ENCODE results near the gene GPR158. TPM values are rescaled to one million over a fixed set of nuclear protein-coding genes. Genes with fewer than 3 reads are reported as not detected.

The GPR158 gene
- total RNA-seq, 1 donor from 2014 or later = 0.52 TPM

- Histone ChIP-seq H3K9me3 (ENCODE audit: control insufficient read depth in 3 of 3, low read length in 3 of 3) (no peaks in the 10 kb centered on the region), H3K27ac (ENCODE audit: low read depth, low read length) (no peak overlapping the region), H3K4me3 (ENCODE audit: low read length in 3 of 3) (no peak overlapping the region), H3K27me3 (ENCODE audit: control insufficient read depth in 3 of 3, insufficient read depth in 3 of 3, low read length in 3 of 3) (no peaks in the 10 kb centered on the region), H3K9ac (ENCODE audit: low read depth in 1 of 3, low read length in 3 of 3) (no peak overlapping the region), H3K36me3 (ENCODE audit: control insufficient read depth in 3 of 3, insufficient read depth in 3 of 3, low read length in 3 of 3) (no peaks in the 10 kb centered on the region), H3K4me1 (ENCODE audit: control insufficient read depth in 3 of 3, insufficient read depth in 3 of 3, low read length in 3 of 3) (no peaks in the 10 kb centered on the region)
Measured at GRCh38 chr10:25257646-25258045, 82.8 kb downstream of the GPR158 start.

GRCh38 chr10:25261110-25261509 is 86.3 kb downstream of the GPR158 start:
- H3K9me3 ChIP-seq (ENCODE audit: control insufficient read depth in 3 of 3, low read length in 3 of 3) = no peaks in the 10 kb centered on the region
- H3K4me3 ChIP-seq (ENCODE audit: low read length in 3 of 3) = no peak overlapping the region
- no peaks in the 10 kb centered on the region for H3K36me3 ChIP-seq (ENCODE audit: control insufficient read depth in 3 of 3, insufficient read depth in 3 of 3, low read length in 3 of 3)
- H3K27ac ChIP-seq (ENCODE audit: low read depth, low read length) = no peak overlapping the region
- no peaks in the 10 kb centered on the region for H3K27me3 ChIP-seq (ENCODE audit: control insufficient read depth in 3 of 3, insufficient read depth in 3 of 3, low read length in 3 of 3)
- H3K4me1 ChIP-seq (ENCODE audit: control insufficient read depth in 3 of 3, insufficient read depth in 3 of 3, low read length in 3 of 3) = no peaks in the 10 kb centered on the region
- H3K9ac ChIP-seq (ENCODE audit: low read depth in 1 of 3, low read length in 3 of 3) = no peak overlapping the region

- Histone ChIP-seq H3K27me3 (ENCODE audit: control insufficient read depth in 3 of 3, insufficient read depth in 3 of 3, low read length in 3 of 3) (no peaks in the 10 kb centered on the region), H3K4me1 (ENCODE audit: control insufficient read depth in 3 of 3, insufficient read depth in 3 of 3, low read length in 3 of 3) (no peaks in the 10 kb centered on the region), H3K9me3 (ENCODE audit: control insufficient read depth in 3 of 3, low read length in 3 of 3) (no peaks in the 10 kb centered on the region), H3K9ac (ENCODE audit: low read depth in 1 of 3, low read length in 3 of 3) (no peak overlapping the region), H3K36me3 (ENCODE audit: control insufficient read depth in 3 of 3, insufficient read depth in 3 of 3, low read length in 3 of 3) (no peaks in the 10 kb centered on the region), H3K4me3 (ENCODE audit: low read length in 3 of 3) (no peak overlapping the region), H3K27ac (ENCODE audit: low read depth, low read length) (no peak overlapping the region)
Measured at GRCh38 chr10:25261558-25261957, 86.8 kb downstream of the GPR158 start.

GRCh38 chr10:25263931-25264330 is 89.1 kb downstream of the GPR158 start:
- Histone ChIP-seq H3K4me1 (ENCODE audit: control insufficient read depth in 3 of 3, insufficient read depth in 3 of 3, low read length in 3 of 3) (no peaks in the 10 kb centered on the region), H3K9ac (ENCODE audit: low read depth in 1 of 3, low read length in 3 of 3) (no peak overlapping the region), H3K36me3 (ENCODE audit: control insufficient read depth in 3 of 3, insufficient read depth in 3 of 3, low read length in 3 of 3) (no peaks in the 10 kb centered on the region), H3K27ac (ENCODE audit: low read depth, low read length) (no peak overlapping the region), H3K27me3 (ENCODE audit: control insufficient read depth in 3 of 3, insufficient read depth in 3 of 3, low read length in 3 of 3) (no peaks in the 10 kb centered on the region), H3K4me3 (ENCODE audit: low read length in 3 of 3) (no peak overlapping the region), H3K9me3 (ENCODE audit: control insufficient read depth in 3 of 3, low read length in 3 of 3) (no peaks in the 10 kb centered on the region)

- H3K27me3 ChIP-seq (ENCODE audit: control insufficient read depth in 3 of 3, insufficient read depth in 3 of 3, low read length in 3 of 3) = no peaks in the 10 kb centered on the region
- H3K4me3 ChIP-seq (ENCODE audit: low read length in 3 of 3) = peak overlapping the region in 1 of 3 donors; percentile 23
- H3K36me3 ChIP-seq (ENCODE audit: control insufficient read depth in 3 of 3, insufficient read depth in 3 of 3, low read length in 3 of 3) = no peaks in the 10 kb centered on the region
- H3K9ac ChIP-seq (ENCODE audit: low read depth in 1 of 3, low read length in 3 of 3) = no peak overlapping the region
- H3K27ac ChIP-seq (ENCODE audit: low read depth, low read length) = no peak overlapping the region
- H3K9me3 ChIP-seq (ENCODE audit: control insufficient read depth in 3 of 3, low read length in 3 of 3) = peaks cover 0 to 4% (median 2%) of the 10 kb centered on the region in 3 donors
- no peaks in the 10 kb centered on the region for H3K4me1 ChIP-seq (ENCODE audit: control insufficient read depth in 3 of 3, insufficient read depth in 3 of 3, low read length in 3 of 3)
Measured at GRCh38 chr10:25278180-25278579, 103.4 kb downstream of the GPR158 start.

GRCh38 chr10:25280076-25280475 is 105.3 kb downstream of the GPR158 start:
- Histone ChIP-seq H3K36me3 (ENCODE audit: control insufficient read depth in 3 of 3, insufficient read depth in 3 of 3, low read length in 3 of 3) (no peaks in the 10 kb centered on the region), H3K27ac (ENCODE audit: low read depth, low read length) (no peak overlapping the region), H3K4me1 (ENCODE audit: control insufficient read depth in 3 of 3, insufficient read depth in 3 of 3, low read length in 3 of 3) (no peaks in the 10 kb centered on the region), H3K4me3 (ENCODE audit: low read length in 3 of 3) (no peak overlapping the region), H3K27me3 (ENCODE audit: control insufficient read depth in 3 of 3, insufficient read depth in 3 of 3, low read length in 3 of 3) (no peaks in the 10 kb centered on the region), H3K9ac (ENCODE audit: low read depth in 1 of 3, low read length in 3 of 3) (no peak overlapping the region), H3K9me3 (ENCODE audit: control insufficient read depth in 3 of 3, low read length in 3 of 3) (peaks cover 0 to 4% (median 2%) of the 10 kb centered on the region in 3 donors)

GRCh38 chr10:25280573-25280972 is 105.8 kb downstream of the GPR158 start:
- peaks cover 0 to 4% (median 2%) of the 10 kb centered on the region in 3 donors for H3K9me3 ChIP-seq (ENCODE audit: control insufficient read depth in 3 of 3, low read length in 3 of 3)
- no peak overlapping the region for H3K9ac ChIP-seq (ENCODE audit: low read depth in 1 of 3, low read length in 3 of 3)
- no peaks in the 10 kb centered on the region for H3K27me3 ChIP-seq (ENCODE audit: control insufficient read depth in 3 of 3, insufficient read depth in 3 of 3, low read length in 3 of 3)
- H3K4me1 ChIP-seq (ENCODE audit: control insufficient read depth in 3 of 3, insufficient read depth in 3 of 3, low read length in 3 of 3) = no peaks in the 10 kb centered on the region
- H3K27ac ChIP-seq (ENCODE audit: low read depth, low read length) = no peak overlapping the region
- H3K4me3 ChIP-seq (ENCODE audit: low read length in 3 of 3) = no peak overlapping the region
- no peaks in the 10 kb centered on the region for H3K36me3 ChIP-seq (ENCODE audit: control insufficient read depth in 3 of 3, insufficient read depth in 3 of 3, low read length in 3 of 3)

- no peaks in the 10 kb centered on the region for H3K36me3 ChIP-seq (ENCODE audit: control insufficient read depth in 3 of 3, insufficient read depth in 3 of 3, low read length in 3 of 3)
- no peaks in the 10 kb centered on the region for H3K27me3 ChIP-seq (ENCODE audit: control insufficient read depth in 3 of 3, insufficient read depth in 3 of 3, low read length in 3 of 3)
- H3K9me3 ChIP-seq (ENCODE audit: control insufficient read depth in 3 of 3, low read length in 3 of 3) = no peaks in the 10 kb centered on the region
- H3K4me1 ChIP-seq (ENCODE audit: control insufficient read depth in 3 of 3, insufficient read depth in 3 of 3, low read length in 3 of 3) = no peaks in the 10 kb centered on the region
- no peak overlapping the region for H3K9ac ChIP-seq (ENCODE audit: low read depth in 1 of 3, low read length in 3 of 3)
- no peak overlapping the region for H3K27ac ChIP-seq (ENCODE audit: low read depth, low read length)
- no peak overlapping the region for H3K4me3 ChIP-seq (ENCODE audit: low read length in 3 of 3)
Measured at GRCh38 chr10:25285809-25286208, 111.0 kb downstream of the GPR158 start.

- Histone ChIP-seq H3K9ac (ENCODE audit: low read depth in 1 of 3, low read length in 3 of 3) (no peak overlapping the region), H3K9me3 (ENCODE audit: control insufficient read depth in 3 of 3, low read length in 3 of 3) (no peaks in the 10 kb centered on the region)
Measured at GRCh38 chr10:25288181-25288580, 113.4 kb downstream of the GPR158 start.

GRCh38 chr10:25294032-25294926 is 119.5 kb downstream of the GPR158 start:
- H3K4me3 ChIP-seq (ENCODE audit: low read length in 3 of 3) = no peak overlapping the region
- H3K4me1 ChIP-seq (ENCODE audit: control insufficient read depth in 3 of 3, insufficient read depth in 3 of 3, low read length in 3 of 3) = no peaks in the 10 kb centered on the region
- no peak overlapping the region for H3K9ac ChIP-seq (ENCODE audit: low read depth in 1 of 3, low read length in 3 of 3)
- H3K27ac ChIP-seq (ENCODE audit: low read depth, low read length) = no peak overlapping the region
- no peaks in the 10 kb centered on the region for H3K9me3 ChIP-seq (ENCODE audit: control insufficient read depth in 3 of 3, low read length in 3 of 3)
- H3K36me3 ChIP-seq (ENCODE audit: control insufficient read depth in 3 of 3, insufficient read depth in 3 of 3, low read length in 3 of 3) = no peaks in the 10 kb centered on the region
- H3K27me3 ChIP-seq (ENCODE audit: control insufficient read depth in 3 of 3, insufficient read depth in 3 of 3, low read length in 3 of 3) = no peaks in the 10 kb centered on the region

More at GRCh38 chr10:25288181-25288580, 113.4 kb downstream of the GPR158 start:
- no peaks in the 10 kb centered on the region for H3K27me3 ChIP-seq (ENCODE audit: control insufficient read depth in 3 of 3, insufficient read depth in 3 of 3, low read length in 3 of 3)
- H3K4me3 ChIP-seq (ENCODE audit: low read length in 3 of 3) = no peak overlapping the region
- no peaks in the 10 kb centered on the region for H3K4me1 ChIP-seq (ENCODE audit: control insufficient read depth in 3 of 3, insufficient read depth in 3 of 3, low read length in 3 of 3)
- H3K36me3 ChIP-seq (ENCODE audit: control insufficient read depth in 3 of 3, insufficient read depth in 3 of 3, low read length in 3 of 3) = no peaks in the 10 kb centered on the region
- H3K27ac ChIP-seq (ENCODE audit: low read depth, low read length) = no peak overlapping the region

All from skeletal muscle tissue (tissue), 4 donors.